Activated B cell treated with CpG ODN at 0.5 μM for 24 hours (primary cell): ENCODE results near the gene ATG13. TPM values are rescaled to one million over a fixed set of nuclear protein-coding genes. Genes with fewer than 3 reads are reported as not detected.

Source experiments
- ATAC-seq: fragments of 200-7000 bp; cut with Tn5 transposase; one replicate; pipeline ENCODE4 v1.10.0; 2021; ENCODE audit warnings: low read depth, mild to moderate bottlenecking, moderate library complexity
- CTCF ChIA-PET: fragments of 350-600 bp; sonication (Branson Sonifier 250); formaldehyde crosslinking; loops from one replicate; lab custom pipeline; 2021; ENCODE audit warnings: antibody characterized with exemption; lab: Charles Lee
- POLR2A ChIA-PET: fragments of 350-600 bp; sonication (Branson Sonifier 250); formaldehyde crosslinking; loops from one replicate; lab custom pipeline; 2021; ENCODE audit warnings: antibody characterized with exemption; lab: Charles Lee
- DNase-seq: peaks from one replicate; pipeline ENCODE4 v3.0.0; 2022
- H3K27ac Mint-ChIP-seq: one replicate; pipeline ENCODE4 v1.8.0; 2020; ENCODE audit warnings: mixed read lengths
- H3K27me3 Mint-ChIP-seq: one replicate; pipeline ENCODE4 v1.8.0; 2021; ENCODE audit warnings: mixed read lengths
- H3K36me3 Mint-ChIP-seq: one replicate; pipeline ENCODE4 v1.8.0; 2021; ENCODE audit warnings: low read depth, mixed read lengths
- H3K4me1 Mint-ChIP-seq: one replicate; pipeline ENCODE4 v1.8.0; 2021; ENCODE audit warnings: mixed read lengths
- H3K4me3 Mint-ChIP-seq: one replicate; pipeline ENCODE4 v1.8.0; 2020; ENCODE audit warnings: mild to moderate bottlenecking, mixed read lengths
- H3K9me3 Mint-ChIP-seq: one replicate; pipeline ENCODE4 v1.8.0; 2020; ENCODE audit warnings: mixed read lengths
- CTCF ChIP-seq: fragments of 200-600 bp; IDR thresholded peaks from one replicate; pipeline ENCODE4 v1.8.0; 2022; ENCODE audit warnings: antibody characterized with exemption, mild to moderate bottlenecking
- intact Hi-C: fragments of 100-400 bp; cut with micrococcal nuclease; formaldehyde crosslinking; loops from one replicate; pipeline ENCODE4 v1.15.1; 2024
- total RNA-seq: library from RNA; stranded (reverse); gene quantifications from 2 replicates; pipeline ENCODE4 v1.2.3, GENCODE V29; 2022

ATG13 gene
- total RNA-seq, 1 donor from 2014 or later: 73.7 TPM

GRCh38 chr11:46628961-46629360, 11.6 kb downstream of the ATG13 start:
- CTCF ChIA-PET: no interaction called here
- H3K27ac Mint-ChIP-seq: no peak overlapping the region
- H3K36me3 Mint-ChIP-seq: peaks cover 57% of the 10 kb centered on the region
- no peak overlapping the region for H3K4me3 Mint-ChIP-seq
- no peak for TF ChIP-seq CTCF
- POLR2A ChIA-PET: no interaction called here
- H3K27me3 Mint-ChIP-seq: no peaks in the 10 kb centered on the region
- H3K9me3 Mint-ChIP-seq: no peaks in the 10 kb centered on the region
- peaks cover 3% of the 10 kb centered on the region for H3K4me1 Mint-ChIP-seq
- DNase-seq (no peak), ATAC-seq (no peak)
- intact Hi-C loops: no loop called here

- peaks cover 3% of the 10 kb centered on the region for H3K4me1 Mint-ChIP-seq
- CTCF ChIA-PET: no interaction called here
- intact Hi-C loops: no loop called here
Measured at GRCh38 chr11:46630237-46630636, 12.9 kb downstream of the ATG13 start.

GRCh38 chr11:46631676-46632075, 14.3 kb downstream of the ATG13 start:
- intact Hi-C loops: no loop called here
- no peak for TF ChIP-seq CTCF
- DNase-seq: no peak
- peaks cover 46% of the 10 kb centered on the region for H3K36me3 Mint-ChIP-seq
- no peaks in the 10 kb centered on the region for H3K27me3 Mint-ChIP-seq
- no peak overlapping the region for H3K4me3 Mint-ChIP-seq
- no peak overlapping the region for H3K27ac Mint-ChIP-seq
- POLR2A ChIA-PET: no interaction called here
- H3K4me1 Mint-ChIP-seq: peaks cover 3% of the 10 kb centered on the region
- H3K9me3 Mint-ChIP-seq: no peaks in the 10 kb centered on the region
- CTCF ChIA-PET: no interaction called here
- no peak for ATAC-seq

More at GRCh38 chr11:46630237-46630636, 12.9 kb downstream of the ATG13 start:
- Mint-ChIP-seq H3K4me3 (no peak overlapping the region), H3K27ac (no peak overlapping the region), H3K27me3 (no peaks in the 10 kb centered on the region), H3K36me3 (peaks cover 48% of the 10 kb centered on the region), H3K9me3 (no peaks in the 10 kb centered on the region)
- ATAC-seq (no peak), DNase-seq (no peak)
- no peak for TF ChIP-seq CTCF
- POLR2A ChIA-PET: no interaction called here

- no peak overlapping the region for H3K4me3 Mint-ChIP-seq
- no peak overlapping the region for H3K27ac Mint-ChIP-seq
- no peaks in the 10 kb centered on the region for H3K27me3 Mint-ChIP-seq
- intact Hi-C loops: no loop called here
- ChIA-PET POLR2A (no interaction called here), CTCF (interaction anchor here (0.6 kb wide), 1 partner anchor 144 kb away, joined by 3 read pairs; no protein-coding TSS in a partner anchor)
- H3K9me3 Mint-ChIP-seq: no peaks in the 10 kb centered on the region
- no peak for DNase-seq
- no peak for TF ChIP-seq CTCF
- no peak for ATAC-seq
- peaks cover 47% of the 10 kb centered on the region for H3K36me3 Mint-ChIP-seq
- peaks cover 3% of the 10 kb centered on the region for H3K4me1 Mint-ChIP-seq
Measured at GRCh38 chr11:46632502-46632901, 15.1 kb downstream of the ATG13 start.

GRCh38 chr11:46633291-46634217, 16.2 kb downstream of the ATG13 start:
- ATAC-seq (no peak), DNase-seq (no peak)
- no peak overlapping the region for H3K4me3 Mint-ChIP-seq
- CTCF ChIA-PET: no interaction called here
- no peak for TF ChIP-seq CTCF
- peaks cover 3% of the 10 kb centered on the region for H3K4me1 Mint-ChIP-seq
- POLR2A ChIA-PET: no interaction called here
- intact Hi-C loops: no loop called here
- H3K27ac Mint-ChIP-seq: no peak overlapping the region
- H3K27me3 Mint-ChIP-seq: no peaks in the 10 kb centered on the region
- peaks cover 51% of the 10 kb centered on the region for H3K36me3 Mint-ChIP-seq
- no peaks in the 10 kb centered on the region for H3K9me3 Mint-ChIP-seq
